Naive thymus-derived CD4-positive, alpha-beta T cell (primary cell): ENCODE measurements around the gene CCDC134. TPM values are rescaled to one million over a fixed set of nuclear protein-coding genes. Genes with fewer than 3 reads are reported as not detected.
"Not testable (repeated sequence)": the region's sequence is repeated elsewhere in the genome, so short reads cannot be mapped to it uniquely, and the experiment has no call there.

Experiments
- ATAC-seq: fragments of 150-1000 bp; cut with Tn5 transposase; 2 replicates; pipeline ENCODE4 v1.10.0; 2021; ENCODE audit warnings: mild to moderate bottlenecking, moderate library complexity
- CTCF ChIA-PET: fragments of 350-600 bp; sonication (Branson Sonifier 250); formaldehyde crosslinking; loops from one replicate; lab custom pipeline; 2021; ENCODE audit warnings: antibody characterized with exemption; lab: Charles Lee
- POLR2A ChIA-PET: fragments of 350-600 bp; sonication (Branson Sonifier 250); formaldehyde crosslinking; loops from one replicate; lab custom pipeline; 2021; ENCODE audit warnings: antibody characterized with exemption, inconsistent platforms; lab: Charles Lee
- DNase-seq, 9 donors: peaks; one replicate each; pipeline versions ENCODE4 v3.0.0 to v3.0.0-alpha.2; 2020 to 2022; ENCODE audit warnings: mixed read lengths in 1 of 9
- H3K27ac ChIP-seq: one replicate; pipeline ENCODE4 v1.7.0; 2013; ENCODE audit warnings: mild to moderate bottlenecking, low read depth, low read length, moderate library complexity
- H3K27me3 ChIP-seq, 2 donors: one replicate each; pipeline ENCODE4 v1.7.0; 2013; ENCODE audit warnings: low read length in 2 of 2, mild to moderate bottlenecking in 2 of 2, moderate library complexity in 2 of 2; ENCODE audit not compliant: control insufficient read depth in 2 of 2, insufficient read depth in 2 of 2
- H3K36me3 ChIP-seq, 3 experiments: 1 replicate in 2 of 3; 2 replicates in 1 of 3; pipeline ENCODE4 v1.7.0; 2013; ENCODE audit warnings: low read length in 3 of 3, mild to moderate bottlenecking in 3 of 3, moderate library complexity in 1 of 3; ENCODE audit not compliant: insufficient read depth in 3 of 3, control insufficient read depth in 2 of 3
- H3K4me1 ChIP-seq, 2 donors: one replicate each; pipeline ENCODE4 v1.7.0; 2013; ENCODE audit warnings: low read length in 2 of 2, mild to moderate bottlenecking in 2 of 2, moderate library complexity in 1 of 2; ENCODE audit not compliant: control insufficient read depth in 2 of 2, insufficient read depth in 2 of 2
- H3K4me3 ChIP-seq: 2 replicates; pipeline ENCODE4 v1.7.0; 2013; ENCODE audit warnings: mild to moderate bottlenecking, low read length
- H3K9me3 ChIP-seq, 3 experiments: 1 replicate in 2 of 3; 2 replicates in 1 of 3; pipeline ENCODE4 v1.7.0; 2013; ENCODE audit warnings: low read length in 3 of 3; ENCODE audit not compliant: control insufficient read depth in 2 of 3
- H3K27ac Mint-ChIP-seq, 9 donors: one replicate each; pipeline ENCODE4 v1.8.0; 2020 to 2022; ENCODE audit warnings: mixed read lengths in 9 of 9, mild to moderate bottlenecking in 8 of 9, moderate library complexity in 5 of 9, inconsistent platforms in 2 of 9
- H3K27me3 Mint-ChIP-seq, 5 donors: one replicate each; pipeline ENCODE4 v1.8.0; 2021 to 2022; ENCODE audit warnings: mixed read lengths in 5 of 5, mild to moderate bottlenecking in 1 of 5
- H3K36me3 Mint-ChIP-seq, 5 donors: one replicate each; pipeline ENCODE4 v1.8.0; 2020 to 2022; ENCODE audit warnings: mixed read lengths in 5 of 5, mild to moderate bottlenecking in 3 of 5, inconsistent platforms in 1 of 5
- H3K4me1 Mint-ChIP-seq, 7 donors: one replicate each; pipeline ENCODE4 v1.8.0; 2020 to 2022; ENCODE audit warnings: mixed read lengths in 7 of 7, mild to moderate bottlenecking in 3 of 7, inconsistent platforms in 1 of 7
- H3K4me3 Mint-ChIP-seq, 10 donors: one replicate each; pipeline ENCODE4 v1.8.0; 2020 to 2022; ENCODE audit warnings: mild to moderate bottlenecking in 10 of 10, mixed read lengths in 10 of 10, moderate library complexity in 6 of 10, inconsistent platforms in 2 of 10
- H3K9me3 Mint-ChIP-seq, 11 donors: one replicate each; pipeline ENCODE4 v1.8.0; 2020 to 2022; ENCODE audit warnings: mixed read lengths in 11 of 11, mild to moderate bottlenecking in 4 of 11, inconsistent platforms in 1 of 11, moderate library complexity in 1 of 11
- intact Hi-C, 2 donors: fragments of 100-400 bp; cut with micrococcal nuclease; formaldehyde crosslinking; loops; one replicate each; pipeline ENCODE4 v1.15.1; 2023
- polyA plus RNA-seq, 2 donors: library from polyadenylated mRNA; unstranded; fragments of 300-500 nt; fragmentation: Illumina TruSeq; gene quantifications; one replicate each; pipeline ENCODE4 v1.2.3, GENCODE V29; 2021
- total RNA-seq, 6 experiments: library from RNA in 5 of 6; stranded (reverse) in 5 of 6; gene quantifications; 1 replicate in 5 of 6; 2 replicates in 1 of 6; pipeline ENCODE4 v1.2.3 and lab custom pipeline; 2021 to 2026

CCDC134 gene
- total and polyA plus RNA-seq, 7 experiments from 2014 or later: 4.5 to 22.8 (median 16.4) TPM

DNA sequence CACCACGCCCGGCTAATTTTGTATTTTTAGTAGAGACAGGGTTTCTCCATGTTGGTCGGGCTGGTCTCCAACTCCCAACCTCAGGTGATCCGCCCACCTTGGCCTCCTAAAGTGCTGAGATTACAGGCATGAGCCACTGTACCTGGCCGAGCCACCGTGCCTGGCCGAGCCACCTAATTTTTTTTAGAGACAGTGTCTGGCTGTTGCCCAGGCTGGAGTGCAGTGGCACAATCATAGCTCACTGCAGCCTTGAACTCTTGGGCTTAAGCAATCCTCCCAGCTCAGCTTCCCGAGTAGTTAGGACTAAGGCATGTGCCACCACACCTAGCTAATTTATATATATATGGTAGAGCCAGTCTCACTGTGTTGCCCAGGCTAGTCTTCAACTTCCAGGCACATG lies 35.0 kb downstream of the CCDC134 start:
- not testable (repeated sequence) for H3K4me3 Mint-ChIP-seq, H3K27me3 Mint-ChIP-seq, H3K4me3 ChIP-seq, H3K27ac ChIP-seq, ATAC-seq, H3K27me3 ChIP-seq, H3K4me1 ChIP-seq, H3K36me3 ChIP-seq, H3K9me3 Mint-ChIP-seq, H3K9me3 ChIP-seq, DNase-seq
- Mint-ChIP-seq H3K27ac (peak overlapping the region in 6 of 9 donors; percentile 4 to 76 (median 47)), H3K36me3 (peaks cover 0 to 49% (median 4%) of the 10 kb centered on the region in 5 donors), H3K4me1 (peaks cover 24 to 66% (median 50%) of the 10 kb centered on the region in 7 donors)
- intact Hi-C loops: loop anchor here in 1 of 2 donors (10.0 kb wide), 1 partner anchor 239 kb away; the partner anchor contains the start of genes NAGA, PHETA2 and SMDT1
- CTCF ChIA-PET: interaction anchor here (0.6 kb wide), 1 partner anchor 781 kb away, joined by 3 read pairs; no protein-coding TSS in a partner anchor
- POLR2A ChIA-PET: interaction anchor here (0.6 to 8.0 kb wide), 5 partner anchors 23 to 1009 kb away, joined by 3 to 61 read pairs (median 4); partner anchors contain the start of gene CCDC134

DNA sequence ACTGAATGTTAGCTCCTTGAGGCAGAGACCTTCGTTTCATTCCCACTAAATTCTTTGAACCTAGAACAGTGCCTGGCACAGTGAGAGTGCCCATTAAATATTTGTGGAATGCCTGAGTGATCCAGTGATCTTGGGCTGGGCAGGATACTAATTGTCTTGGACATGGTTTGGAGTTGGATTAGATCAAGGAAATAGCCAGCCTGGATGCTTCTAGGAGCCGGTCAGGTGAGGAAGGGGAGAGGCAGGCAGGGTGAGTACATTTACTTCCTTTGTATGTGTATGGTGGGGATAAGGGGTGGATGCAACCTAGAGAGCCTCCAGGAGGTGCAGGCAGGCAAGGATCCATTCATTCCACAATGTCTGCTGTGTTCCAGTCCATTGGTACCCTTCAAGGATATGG lies 36.1 kb downstream of the CCDC134 start:
- H3K27ac Mint-ChIP-seq: peak overlapping the region in 6 of 9 donors; percentile 44 to 76 (median 56)
- peaks cover 0 to 10% of the 10 kb centered on the region in 2 donors for H3K4me1 ChIP-seq
- H3K36me3 Mint-ChIP-seq: peaks cover 0 to 43% (median 4%) of the 10 kb centered on the region in 5 donors
- intact Hi-C loops: loop anchor here in 1 of 2 donors (10.0 kb wide), 1 partner anchor 238 kb away; the partner anchor contains the start of genes NAGA, PHETA2 and SMDT1
- no peak for ATAC-seq
- ChIA-PET CTCF (no interaction called here), POLR2A (interaction anchor here (0.8 to 8.0 kb wide), 4 partner anchors 22 to 104 kb away, joined by 3 to 61 read pairs (median 4); partner anchors contain the start of gene CCDC134)
- no peaks in the 10 kb centered on the region for H3K9me3 ChIP-seq
- H3K4me3 ChIP-seq: no peak overlapping the region
- no peak overlapping the region for H3K27ac ChIP-seq
- peak overlapping the region in 2 of 10 donors; percentile 18 to 69 for H3K4me3 Mint-ChIP-seq
- H3K27me3 ChIP-seq: no peaks in the 10 kb centered on the region
- no peak for DNase-seq
- H3K27me3 Mint-ChIP-seq: peaks cover 0 to 2% (median 0%) of the 10 kb centered on the region in 5 donors
- peaks cover 29 to 67% (median 55%) of the 10 kb centered on the region in 7 donors for H3K4me1 Mint-ChIP-seq
- H3K9me3 Mint-ChIP-seq: no peaks in the 10 kb centered on the region
- peaks cover 0 to 3% (median 0%) of the 10 kb centered on the region in 3 experiments for H3K36me3 ChIP-seq

- ChIA-PET CTCF (interaction anchor here (0.7 to 0.8 kb wide), 3 partner anchors 17 to 283 kb away, joined by 3 read pairs; no protein-coding TSS in a partner anchor), POLR2A (interaction anchor here (0.8 to 1.4 kb wide), 5 partner anchors 9 to 101 kb away, joined by 3 to 6 read pairs (median 3); partner anchors contain the start of gene CCDC134)
- no peaks in the 10 kb centered on the region for H3K27me3 Mint-ChIP-seq
- Histone ChIP-seq H3K36me3 (no peaks in the 10 kb centered on the region), H3K4me1 (peaks cover 0 to 14% of the 10 kb centered on the region in 2 donors), H3K9me3 (no peaks in the 10 kb centered on the region), H3K27ac (peak overlapping the region; percentile 22), H3K4me3 (no peak overlapping the region), H3K27me3 (no peaks in the 10 kb centered on the region)
- intact Hi-C loops: loop anchor here in 1 of 2 donors (10.0 kb wide), 1 partner anchor 236 kb away; the partner anchor contains the start of genes NAGA, PHETA2 and SMDT1
- H3K9me3 Mint-ChIP-seq: no peaks in the 10 kb centered on the region
- no peak for DNase-seq
- H3K4me3 Mint-ChIP-seq: no peak overlapping the region
- H3K27ac Mint-ChIP-seq: peak overlapping the region in 7 of 9 donors; percentile 1 to 80 (median 44)
- peaks cover 31 to 74% (median 63%) of the 10 kb centered on the region in 7 donors for H3K4me1 Mint-ChIP-seq
- ATAC-seq: no peak
- peaks cover 0 to 42% (median 4%) of the 10 kb centered on the region in 5 donors for H3K36me3 Mint-ChIP-seq
Measured at GRCh38 chr22:41838842-41839618, 38.6 kb downstream of the CCDC134 start.

DNA sequence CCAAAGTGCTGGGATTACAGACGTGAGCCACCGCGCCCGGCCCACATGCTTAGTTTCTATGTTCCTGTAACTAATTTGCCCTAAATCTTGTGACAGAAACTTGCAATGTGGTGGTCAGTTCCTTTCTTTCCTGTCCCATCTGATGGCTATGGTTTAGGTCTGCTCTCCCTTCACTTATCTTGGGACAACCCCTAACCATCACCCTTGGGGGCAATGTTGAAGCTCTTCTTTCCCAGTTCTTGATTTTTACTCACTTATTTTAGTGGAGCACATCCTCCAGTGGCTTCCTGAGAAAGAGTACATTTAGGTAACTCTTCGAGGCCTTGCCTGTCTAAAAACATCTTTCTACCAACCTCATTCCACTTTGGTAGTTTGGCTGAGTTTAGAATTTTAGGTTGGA lies 39.7 kb downstream of the CCDC134 start:
- no peak overlapping the region for H3K27ac ChIP-seq
- CTCF ChIA-PET: no interaction called here
- peak overlapping the region in 5 of 9 donors; percentile 14 to 72 (median 44) for H3K27ac Mint-ChIP-seq

DNA sequence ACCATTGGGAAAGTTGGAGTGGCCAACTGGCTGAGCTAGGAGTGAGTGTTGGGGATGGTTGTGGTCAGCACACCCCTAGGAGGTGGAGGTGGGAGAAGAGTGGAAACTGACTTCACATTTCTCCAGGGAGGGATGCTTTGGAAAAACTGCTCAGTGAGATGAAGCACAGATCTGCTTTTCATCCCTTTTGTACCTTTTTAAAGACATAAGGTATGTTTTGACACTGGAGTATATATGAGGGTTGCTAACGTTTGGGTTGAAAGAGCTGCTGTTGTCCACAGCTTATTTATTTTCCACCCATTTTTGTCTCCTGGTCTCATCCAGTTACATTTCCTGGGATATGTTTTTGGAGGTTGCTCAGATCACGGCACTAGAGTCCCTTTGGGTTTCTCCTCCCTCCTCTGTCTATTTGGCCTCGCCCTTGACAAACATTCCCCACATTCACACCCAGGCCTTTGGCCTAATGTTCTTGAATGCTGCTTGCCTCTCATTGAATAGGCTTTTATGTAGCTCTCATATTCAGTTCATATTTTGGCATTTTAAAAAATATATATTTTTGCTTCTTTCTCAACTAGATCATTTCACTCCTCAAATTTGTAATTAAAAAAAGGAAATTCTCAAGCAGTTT lies 40.7 kb downstream of the CCDC134 start:
- Histone ChIP-seq H3K27ac (no peak overlapping the region), H3K9me3 (no peaks in the 10 kb centered on the region), H3K4me1 (peaks cover 0 to 12% of the 10 kb centered on the region in 2 donors), H3K27me3 (no peaks in the 10 kb centered on the region), H3K4me3 (no peak overlapping the region), H3K36me3 (no peaks in the 10 kb centered on the region)
- peaks cover 0 to 31% (median 4%) of the 10 kb centered on the region in 5 donors for H3K36me3 Mint-ChIP-seq
- peak overlapping the region in 5 of 9 donors; percentile 31 to 74 (median 55) for H3K27ac Mint-ChIP-seq
- ChIA-PET CTCF (no interaction called here), POLR2A (interaction anchor here (0.7 to 2.5 kb wide), 3 partner anchors 36 to 234 kb away, joined by 3 to 8 read pairs (median 3); no protein-coding TSS in a partner anchor)
- ATAC-seq: no peak
- H3K9me3 Mint-ChIP-seq: no peaks in the 10 kb centered on the region
- no peaks in the 10 kb centered on the region for H3K27me3 Mint-ChIP-seq
- no peak for DNase-seq
- peaks cover 36 to 83% (median 68%) of the 10 kb centered on the region in 7 donors for H3K4me1 Mint-ChIP-seq
- intact Hi-C loops: no loop called here
- H3K4me3 Mint-ChIP-seq: peak overlapping the region in 1 of 10 donors; percentile 27

More for the DNA sequence above, 39.7 kb downstream of the CCDC134 start:
- Mint-ChIP-seq H3K4me3 (no peak overlapping the region), H3K27me3 (no peaks in the 10 kb centered on the region), H3K9me3 (no peaks in the 10 kb centered on the region), H3K36me3 (peaks cover 0 to 36% (median 4%) of the 10 kb centered on the region in 5 donors), H3K4me1 (peaks cover 31 to 76% (median 64%) of the 10 kb centered on the region in 7 donors)
- Histone ChIP-seq H3K27me3 (no peaks in the 10 kb centered on the region), H3K4me3 (no peak overlapping the region), H3K4me1 (peaks cover 0 to 12% of the 10 kb centered on the region in 2 donors), H3K9me3 (no peaks in the 10 kb centered on the region), H3K36me3 (no peaks in the 10 kb centered on the region)
- no peak for ATAC-seq
- no peak for DNase-seq
- intact Hi-C loops: no loop called here
- POLR2A ChIA-PET: interaction anchor here (1.4 kb wide), 1 partner anchor 40 kb away, joined by 6 read pairs; the partner anchor contains the start of gene CCDC134
